Inflammatory macrophage treated with lipopolysaccharide for 4 hours (primary cell): Measurements from ENCODE around the gene COX5A.
A peak's percentile ranks its signal among the peaks of the same experiment; 100 is the strongest.
"Not testable (repeated sequence)": the region's sequence is repeated elsewhere in the genome, so short reads cannot be mapped to it uniquely, and the experiment has no call there.

Experiments
- DNase-seq: peaks from one replicate; pipeline ENCODE4 v3.0.0-alpha.2; 2020

Gene COX5A

GRCh38 chr15:74896316-74896715, 41.6 kb downstream of the COX5A start:
- DNase-seq = no peak

- no peak for DNase-seq
Observed at GRCh38 chr15:74895830-74896229, 42.0 kb downstream of the COX5A start.

- DNase-seq = not testable (repeated sequence)
Observed at GRCh38 chr15:74894383-74894782, 43.5 kb downstream of the COX5A start.

DNA sequence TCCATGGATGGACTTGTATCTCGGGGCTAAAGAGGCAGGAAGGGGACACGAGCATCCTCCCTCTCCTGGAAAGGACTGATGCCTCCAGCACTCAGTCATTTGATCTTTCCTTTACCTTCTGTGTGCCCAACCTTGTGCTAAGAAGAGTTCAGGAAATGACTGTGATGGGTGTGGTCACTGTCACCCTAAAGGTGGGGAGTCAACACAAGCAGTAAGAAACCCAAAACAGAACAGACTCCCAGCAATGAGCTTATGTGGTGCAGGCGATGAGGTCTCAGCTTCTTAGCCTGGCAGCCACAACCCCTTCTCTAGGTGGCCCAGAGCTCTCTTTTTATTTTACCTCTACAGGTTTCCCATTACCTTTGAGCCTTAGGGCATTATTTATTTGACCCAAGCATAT, 44.2 kb downstream of the COX5A start:
- DNase-seq = no peak

DNA sequence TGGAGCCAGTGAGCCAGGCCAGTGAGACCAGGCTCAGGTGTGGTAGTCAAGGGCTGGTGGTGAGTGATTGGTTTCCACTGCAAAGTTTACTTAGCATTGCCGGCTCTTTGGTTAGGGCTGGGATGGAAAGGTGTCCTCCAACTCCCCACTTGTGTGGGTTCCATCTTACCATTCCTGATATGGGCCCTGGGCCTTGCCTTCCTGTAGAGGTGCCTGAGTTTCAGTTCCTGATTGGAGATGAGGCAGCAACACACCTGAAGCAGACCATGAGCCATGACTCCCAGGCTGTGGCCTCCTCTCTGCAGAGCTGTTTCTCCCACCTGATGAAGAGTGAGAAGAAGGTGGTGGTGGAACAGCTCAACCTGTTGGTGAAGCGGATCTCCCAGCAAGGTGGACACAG, 44.9 kb downstream of the COX5A start:
- DNase-seq = no peak

- DNase-seq = no peak
Observed at GRCh38 chr15:74892313-74892712, 45.6 kb downstream of the COX5A start.

DNA sequence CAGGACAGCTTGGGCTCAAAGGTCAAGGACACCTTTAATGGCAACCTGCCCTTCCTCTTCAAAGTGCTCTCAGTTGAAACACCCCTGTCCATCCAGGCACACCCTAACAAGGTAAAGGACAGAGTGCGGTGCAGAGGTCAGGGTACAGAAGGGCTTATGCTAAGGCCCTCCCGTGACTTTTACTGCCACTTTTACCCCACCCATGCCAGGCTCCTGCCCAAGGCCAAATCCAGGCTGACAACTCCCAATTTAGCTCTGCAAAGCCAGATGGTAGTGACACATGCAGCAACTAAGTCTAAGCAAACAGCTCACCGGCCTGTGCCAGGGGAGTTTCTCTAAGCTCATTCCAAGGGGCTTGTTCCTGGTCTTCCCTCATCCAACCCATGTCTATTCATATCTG, 46.4 kb downstream of the COX5A start:
- no peak for DNase-seq

DNA sequence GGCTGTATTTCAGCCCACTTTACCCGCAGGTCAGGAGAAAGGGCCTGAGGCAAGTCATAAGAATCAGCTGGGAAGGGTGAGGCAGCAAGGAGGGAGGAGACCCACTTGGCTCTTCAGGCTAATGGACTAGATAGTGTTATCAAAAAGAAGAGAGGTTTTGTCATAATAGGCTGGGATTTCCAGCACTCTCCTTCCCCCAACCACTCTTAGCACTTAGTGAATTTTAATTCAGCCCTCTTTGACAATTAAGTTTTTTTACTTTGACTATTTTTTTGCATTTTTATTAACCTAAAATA, 47.3 kb downstream of the COX5A start:
- DNase-seq = no peak

GRCh38 chr15:74889883-74890664, 47.8 kb downstream of the COX5A start, which contains the start of gene MPI:
Gene MPI, plus strand, starts transcription at chr15:74890042. Its CDS starts 32 bp downstream, at chr15:74890074.
- DNase-seq = peak; percentile 83

- peak; percentile 38 for DNase-seq
Observed at GRCh38 chr15:74889390-74889882, 48.4 kb downstream of the COX5A start.

DNA sequence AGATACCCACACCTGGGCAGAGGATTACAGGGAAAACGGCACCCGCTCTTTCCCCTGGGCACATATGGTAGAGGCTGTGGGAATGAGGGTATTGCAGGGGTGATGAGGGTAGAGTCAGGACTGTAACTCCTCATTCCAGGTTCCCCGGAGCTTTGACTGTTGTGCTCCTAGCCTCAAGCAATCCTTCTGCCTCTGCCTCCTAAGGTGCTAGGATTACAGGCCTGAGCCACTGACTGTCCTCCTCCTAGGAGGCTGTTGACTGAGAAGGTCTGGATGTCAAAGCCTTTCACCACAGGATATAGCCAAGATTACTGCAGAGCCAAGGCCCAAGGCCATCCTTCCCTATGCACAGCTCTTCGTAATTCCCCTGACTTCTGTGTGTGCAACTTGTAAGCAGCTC, 49.2 kb downstream of the COX5A start:
- no peak for DNase-seq

DNA sequence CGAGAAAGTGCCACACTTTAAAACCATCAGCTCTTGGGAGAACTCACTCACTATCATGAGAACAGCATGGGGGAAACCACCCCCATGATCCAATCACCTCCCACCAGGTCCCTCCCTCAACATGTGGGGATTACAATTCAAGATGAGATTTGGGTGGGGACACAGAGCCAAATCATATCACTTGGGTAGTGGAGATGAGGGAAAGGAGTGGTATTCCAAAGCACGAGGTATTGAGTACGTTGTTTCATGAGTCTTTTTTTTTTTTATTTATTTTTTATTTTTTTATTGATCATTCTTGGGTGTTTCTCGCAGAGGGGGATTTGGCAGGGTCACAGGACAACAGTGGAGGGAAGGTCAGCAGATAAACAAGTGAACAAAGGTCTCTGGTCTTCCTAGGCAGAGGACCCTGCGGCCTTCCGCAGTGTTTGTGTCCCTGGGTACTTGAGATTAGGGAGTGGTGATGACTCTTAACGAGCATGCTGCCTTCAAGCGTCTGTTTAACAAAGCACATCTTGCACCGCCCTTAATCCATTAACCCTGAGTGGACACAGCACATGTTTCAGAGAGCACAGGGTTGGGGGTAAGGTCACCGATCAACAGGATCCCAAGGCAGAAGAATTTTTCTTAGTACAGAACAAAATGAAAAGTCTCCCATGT, 50.2 kb downstream of the COX5A start:
- DNase-seq = not testable (repeated sequence)

GRCh38 chr15:74885461-74885860, 52.4 kb downstream of the COX5A start:
- no peak for DNase-seq

GRCh38 chr15:74884428-74885223, 53.2 kb downstream of the COX5A start:
- DNase-seq = no peak

- no peak for DNase-seq
Observed at GRCh38 chr15:74882528-74882927, 55.3 kb downstream of the COX5A start.

DNA sequence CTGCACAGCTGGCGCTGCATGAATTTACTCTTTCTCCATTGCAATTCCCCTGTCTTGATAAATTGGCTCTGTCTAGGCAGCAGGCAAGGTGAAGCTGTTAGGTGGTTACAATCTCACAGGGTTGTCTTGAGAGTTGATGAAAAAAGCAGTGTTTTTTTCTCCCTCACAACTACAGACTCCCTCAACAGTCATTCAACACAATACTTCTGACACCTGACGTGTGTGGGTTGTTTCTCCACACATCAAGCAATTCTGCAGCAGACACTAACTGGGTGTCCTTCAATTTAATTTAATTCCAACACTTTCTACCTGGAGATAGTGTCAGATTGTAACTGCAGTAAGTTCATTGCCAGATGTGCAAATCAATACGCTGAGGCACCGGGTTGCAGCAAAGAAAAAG, 59.6 kb downstream of the COX5A start:
- no peak for DNase-seq

DNA sequence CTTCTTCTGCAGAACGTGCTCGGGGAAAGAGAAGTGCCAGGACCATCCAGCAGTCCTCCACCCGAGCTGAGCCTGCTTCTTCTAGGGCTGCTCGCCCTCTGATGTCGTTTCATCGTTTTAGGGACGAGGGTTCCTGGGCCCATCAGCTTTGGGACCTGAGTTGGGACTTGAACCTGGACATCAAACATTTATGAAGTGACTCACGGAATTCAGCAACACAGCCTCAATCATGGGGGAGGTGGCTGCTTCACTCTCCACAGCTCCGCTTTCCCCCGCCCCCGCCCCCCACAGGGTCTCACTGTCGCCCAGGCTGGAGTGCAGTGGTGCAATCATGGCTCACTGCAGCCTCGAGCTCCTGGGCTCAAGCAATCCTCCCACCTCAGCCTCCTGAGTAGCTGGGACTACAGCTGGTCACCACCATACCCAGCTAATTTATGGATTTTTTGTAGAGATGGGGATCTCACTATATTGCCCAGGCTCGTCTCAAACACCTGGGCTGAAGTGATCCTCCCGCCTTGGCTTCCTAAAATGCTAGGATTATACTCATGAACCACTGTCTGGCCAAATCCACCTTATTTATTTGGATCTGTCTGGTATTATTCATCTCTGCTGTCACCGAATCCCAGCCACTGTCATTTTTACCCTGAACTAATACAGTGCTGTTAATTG, 64.0 kb downstream of the COX5A start:
- DNase-seq = no peak

DNA sequence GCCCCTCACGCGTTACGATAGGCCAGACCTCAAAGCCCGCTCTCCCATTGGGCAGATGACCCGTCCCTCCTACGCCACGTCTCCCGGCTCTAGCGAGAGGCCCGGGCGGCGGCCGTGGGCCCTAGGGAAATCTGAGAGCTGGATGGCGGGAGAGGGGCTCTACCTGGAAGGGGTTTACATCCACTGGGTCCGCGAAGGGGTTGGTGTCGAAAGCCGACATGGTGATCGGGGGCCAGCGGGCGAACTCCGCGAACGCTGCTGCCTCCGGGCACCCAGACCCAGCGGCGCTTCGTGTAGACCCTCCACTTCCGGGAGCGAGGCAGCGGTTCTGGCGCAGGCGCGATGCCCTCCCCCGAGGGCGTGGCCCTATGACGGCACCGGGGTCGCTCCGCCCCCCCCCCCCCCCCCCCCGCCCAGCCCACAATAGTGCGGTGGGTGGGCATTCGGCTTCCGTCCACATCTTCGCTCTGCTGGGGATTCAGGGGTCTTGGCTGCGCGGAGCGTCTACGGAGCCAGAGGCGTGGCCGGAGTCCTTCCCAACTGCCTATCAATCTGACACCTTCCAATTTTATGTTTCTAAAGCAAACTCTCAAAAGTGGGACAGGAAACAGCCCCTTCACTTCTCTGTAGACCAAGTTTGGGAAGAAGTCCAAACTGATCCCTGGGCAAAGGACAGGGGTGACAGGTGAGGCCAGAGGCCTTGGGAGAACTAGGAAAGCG, 64.7 kb downstream of the COX5A start, which contains the start of gene SCAMP2:
TSS of gene SCAMP2 (minus strand) at position 330 of the 720 bp plus-strand sequence. CDS start at position 220, 110 bp downstream.
- peak; percentile 96 for DNase-seq

- DNase-seq = no peak
Observed at GRCh38 chr15:74872702-74873035, 65.2 kb downstream of the COX5A start.

DNA sequence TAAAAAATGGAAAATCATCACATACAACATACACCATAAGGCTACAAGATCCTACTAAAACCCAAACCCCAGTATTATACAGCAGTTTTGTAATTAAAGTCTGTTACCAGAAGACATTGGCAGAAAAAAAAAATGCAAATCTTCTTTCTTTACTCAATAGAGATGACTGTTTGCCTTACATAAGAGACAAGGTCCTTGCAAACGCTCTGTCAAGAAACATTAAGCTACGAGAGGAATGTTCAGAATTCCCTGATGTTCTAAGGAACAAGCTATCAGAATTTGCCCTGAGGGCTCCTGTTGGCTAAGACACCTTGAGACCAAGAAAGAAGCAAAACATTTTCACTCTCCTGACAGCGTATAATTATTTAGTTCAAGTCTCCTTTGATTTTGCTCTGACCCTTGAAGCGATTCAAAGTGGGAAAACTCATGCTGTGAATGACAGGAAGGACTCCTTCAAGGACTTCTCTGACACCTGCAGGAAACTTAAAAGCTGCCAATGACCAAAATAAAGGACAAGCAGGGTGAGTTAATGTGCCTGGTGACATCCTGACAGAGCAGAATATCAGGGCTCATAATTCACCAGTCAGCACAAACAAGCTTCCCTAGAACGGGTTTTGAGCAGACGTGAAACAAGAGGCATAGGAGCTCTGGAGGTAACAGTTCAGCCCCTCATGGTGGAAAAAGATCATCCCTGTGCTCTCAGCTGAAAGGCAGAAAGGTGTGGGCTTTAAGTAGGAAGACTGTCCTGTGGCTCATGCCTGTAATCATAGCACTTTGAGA, 67.2 kb downstream of the COX5A start:
- DNase-seq = peak; percentile 54
